Lung (tissue), 12 donors: ENCODE data around the gene EHMT1. TPM values are rescaled to one million over a fixed set of nuclear protein-coding genes. Genes with fewer than 3 reads are reported as not detected.

Source experiments
- ATAC-seq: fragments of 200-7000 bp; cut with Tn5 transposase; one replicate; pipeline ENCODE4 v1.9.1; 2020; ENCODE audit warnings: moderate number of reproducible peaks; ENCODE audit not compliant: insufficient read depth, low FRiP score
- DNase-seq, 3 donors: peaks; one replicate each; pipeline ENCODE4 v3.0.0-alpha.2; 2013 to 2017
- H3K27ac ChIP-seq, 2 donors: one replicate each; pipeline ENCODE4 v1.5.1; 2013; ENCODE audit warnings: mild to moderate bottlenecking in 2 of 2, moderate library complexity in 2 of 2, control low read depth in 1 of 2, inconsistent platforms in 1 of 2, low read depth in 1 of 2, low read length in 1 of 2
- H3K27me3 ChIP-seq, 3 donors: one replicate each; pipeline ENCODE4 v1.5.1; 2013; ENCODE audit warnings: low read length in 2 of 3; ENCODE audit not compliant: control insufficient read depth in 3 of 3, insufficient read depth in 3 of 3
- H3K36me3 ChIP-seq, 4 donors: one replicate each; pipeline ENCODE4 v1.5.1; 2013; ENCODE audit warnings: low read length in 4 of 4, mild to moderate bottlenecking in 1 of 4, moderate library complexity in 1 of 4; ENCODE audit not compliant: control insufficient read depth in 4 of 4, insufficient read depth in 4 of 4
- H3K4me1 ChIP-seq, 5 donors: one replicate each; pipeline ENCODE4 v1.5.1; 2013; ENCODE audit warnings: low read length in 5 of 5, mild to moderate bottlenecking in 2 of 5, moderate library complexity in 1 of 5; ENCODE audit not compliant: control insufficient read depth in 5 of 5, insufficient read depth in 5 of 5
- H3K4me3 ChIP-seq: one replicate; pipeline ENCODE4 v1.5.1; 2013; ENCODE audit warnings: mild to moderate bottlenecking, control low read depth, moderate library complexity
- H3K9ac ChIP-seq, 2 donors: one replicate each; pipeline ENCODE4 v1.5.1; 2013; ENCODE audit warnings: low read length in 2 of 2, control low read depth in 1 of 2; ENCODE audit not compliant: insufficient read depth in 1 of 2
- H3K9me3 ChIP-seq, 4 donors: one replicate each; pipeline ENCODE4 v1.5.1; 2013; ENCODE audit warnings: low read length in 3 of 4, mild to moderate bottlenecking in 1 of 4, moderate library complexity in 1 of 4; ENCODE audit not compliant: control insufficient read depth in 4 of 4, insufficient read depth in 3 of 4
- WGBS, 2 donors: extraction: QIAGEN DNeasy Blood & Tissue Kit; methylation state at CpG; one replicate each; pipeline ENCODE4 v1.1.7; 2013; 5-methylcytosine and 5-hydroxymethylcytosine counted together
- polyA plus RNA-seq, 2 donors: library from polyadenylated mRNA; stranded (reverse); fragments of 200-250 nt; gene quantifications; one replicate each; pipeline ENCODE4 v1.2.1, GENCODE V29; 2013
- total RNA-seq, 2 donors: library from RNA; depleted of rRNA in 1 of 2; stranded (reverse); fragments of >200 nt in 1 of 2; gene quantifications; one replicate each; pipeline ENCODE4 v1.2.1, GENCODE V29; 2014 to 2021
- TF ChIP-seq, protein P1 (sequence below): IDR thresholded peaks from 2 replicates; pipeline ENCODE4 v1.5.1; 2012; ENCODE audit warnings: mild to moderate bottlenecking; ENCODE audit errors: control extremely low read depth, extremely low read depth
- donor health status: control.
- donor health status: control.
- donor health status: Bipolar disorder and iron deficiency.
- donor health status: healthy.
- donor health status: DM: yes; HTN: yes; CAD: no.

EHMT1 gene
- total and polyA plus RNA-seq, 4 donors, result 32.2 to 91.5 (median 58.1) TPM

DNA sequence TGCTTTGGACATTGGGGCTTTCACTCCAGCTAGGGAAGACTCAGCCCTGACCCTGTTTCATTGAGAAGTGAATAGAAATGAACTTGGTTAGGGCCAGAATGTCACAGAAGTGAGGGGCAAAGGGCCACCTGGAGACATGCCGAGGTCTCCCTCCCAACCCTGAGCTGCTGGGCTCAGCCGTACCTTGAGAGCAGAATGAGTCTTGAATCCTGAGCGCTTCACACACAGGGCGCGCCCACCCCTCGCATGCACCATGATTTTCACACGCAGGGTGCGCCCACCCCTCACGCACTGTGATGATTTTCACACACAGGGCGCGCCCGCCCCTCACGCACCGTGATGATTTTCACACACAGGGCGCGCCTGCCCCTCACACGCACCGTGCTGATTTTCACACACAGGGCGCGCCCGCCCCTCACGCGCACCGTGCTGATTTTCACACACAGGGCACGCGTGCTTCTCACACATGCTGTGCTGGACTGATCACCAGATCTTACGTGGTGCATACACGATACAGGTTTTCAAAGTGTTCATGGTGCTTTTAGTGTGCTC is 99.0 kb downstream of the EHMT1 start:
- no peaks in the 10 kb centered on the region for H3K27me3 ChIP-seq
- 97 to 98% methylated on average over 28 of the region's 28 CpGs for WGBS, 2 donors

DNA sequence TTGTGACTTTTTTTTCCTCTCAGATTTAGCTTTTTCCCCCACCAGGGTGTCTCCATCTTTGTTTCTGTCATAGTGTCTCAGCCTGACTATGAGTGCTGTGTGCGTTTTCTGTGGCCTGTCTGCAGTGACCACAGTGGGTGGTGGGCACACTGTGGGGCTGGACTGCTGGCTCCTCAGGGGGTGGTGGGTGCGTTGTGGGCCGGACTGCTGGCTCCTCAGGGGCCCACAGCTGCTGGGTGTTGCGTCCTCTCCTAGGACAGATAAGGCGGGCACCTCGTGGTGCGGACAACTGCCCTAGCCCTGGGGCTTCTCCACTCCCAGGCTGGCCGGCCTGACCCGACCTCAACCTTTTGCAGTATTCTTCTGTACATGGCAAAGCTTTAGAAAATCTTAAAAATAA is 100.4 kb downstream of the EHMT1 start:
- 90 to 96% methylated on average over 9 of the region's 9 CpGs for WGBS, 2 donors
- ATAC-seq, result no peak
- Histone ChIP-seq H3K9me3 (peaks cover 0 to 14% (median 0%) of the 10 kb centered on the region in 4 donors), H3K27me3 (no peaks in the 10 kb centered on the region), H3K9ac (no peak overlapping the region), H3K27ac (no peak overlapping the region), H3K4me1 (peaks cover 0 to 17% (median 0%) of the 10 kb centered on the region in 5 donors), H3K4me3 (no peak overlapping the region), H3K36me3 (peaks cover 6 to 36% (median 12%) of the 10 kb centered on the region in 4 donors)
- no peak for DNase-seq
- TF ChIP-seq, protein P1, sequence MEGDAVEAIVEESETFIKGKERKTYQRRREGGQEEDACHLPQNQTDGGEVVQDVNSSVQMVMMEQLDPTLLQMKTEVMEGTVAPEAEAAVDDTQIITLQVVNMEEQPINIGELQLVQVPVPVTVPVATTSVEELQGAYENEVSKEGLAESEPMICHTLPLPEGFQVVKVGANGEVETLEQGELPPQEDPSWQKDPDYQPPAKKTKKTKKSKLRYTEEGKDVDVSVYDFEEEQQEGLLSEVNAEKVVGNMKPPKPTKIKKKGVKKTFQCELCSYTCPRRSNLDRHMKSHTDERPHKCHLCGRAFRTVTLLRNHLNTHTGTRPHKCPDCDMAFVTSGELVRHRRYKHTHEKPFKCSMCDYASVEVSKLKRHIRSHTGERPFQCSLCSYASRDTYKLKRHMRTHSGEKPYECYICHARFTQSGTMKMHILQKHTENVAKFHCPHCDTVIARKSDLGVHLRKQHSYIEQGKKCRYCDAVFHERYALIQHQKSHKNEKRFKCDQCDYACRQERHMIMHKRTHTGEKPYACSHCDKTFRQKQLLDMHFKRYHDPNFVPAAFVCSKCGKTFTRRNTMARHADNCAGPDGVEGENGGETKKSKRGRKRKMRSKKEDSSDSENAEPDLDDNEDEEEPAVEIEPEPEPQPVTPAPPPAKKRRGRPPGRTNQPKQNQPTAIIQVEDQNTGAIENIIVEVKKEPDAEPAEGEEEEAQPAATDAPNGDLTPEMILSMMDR, result no peak

More for the DNA sequence above, 99.0 kb downstream of the EHMT1 start:
- Histone ChIP-seq H3K9me3 (peaks cover 0 to 14% (median 0%) of the 10 kb centered on the region in 4 donors), H3K9ac (no peak overlapping the region), H3K27ac (no peak overlapping the region), H3K36me3 (peaks cover 6 to 36% (median 14%) of the 10 kb centered on the region in 4 donors), H3K4me1 (peaks cover 0 to 10% (median 0%) of the 10 kb centered on the region in 5 donors), H3K4me3 (no peak overlapping the region)
- DNase-seq, result no peak
- TF ChIP-seq, protein P1, result no peak
- no peak for ATAC-seq

GRCh38 chr9:137720571-137721110 is 101.8 kb downstream of the EHMT1 start:
- 91 to 95% methylated on average over 27 of the region's 27 CpGs for WGBS, 2 donors
- TF ChIP-seq, protein P1, result no peak

More at GRCh38 chr9:137720571-137721110, 101.8 kb downstream of the EHMT1 start:
- ATAC-seq (no peak), DNase-seq (no peak)
- no peaks in the 10 kb centered on the region for H3K27me3 ChIP-seq
- no peak overlapping the region for H3K4me3 ChIP-seq
- H3K27ac ChIP-seq, result no peak overlapping the region
- H3K9ac ChIP-seq, result no peak overlapping the region
- peaks cover 6 to 33% (median 16%) of the 10 kb centered on the region in 4 donors for H3K36me3 ChIP-seq
- H3K4me1 ChIP-seq, result peaks cover 0 to 14% (median 0%) of the 10 kb centered on the region in 5 donors
- peaks cover 0 to 12% (median 0%) of the 10 kb centered on the region in 4 donors for H3K9me3 ChIP-seq
